OCI-M1 (cell line): ENCODE measurements around the gene AIF1.
A peak's percentile ranks its signal among the peaks of the same experiment; 100 is the strongest.

Experiments
- DNase-seq: peaks from one replicate; lab custom pipeline; 2025; lab: John Stamatoyannopoulos, UW

AIF1 gene

DNA sequence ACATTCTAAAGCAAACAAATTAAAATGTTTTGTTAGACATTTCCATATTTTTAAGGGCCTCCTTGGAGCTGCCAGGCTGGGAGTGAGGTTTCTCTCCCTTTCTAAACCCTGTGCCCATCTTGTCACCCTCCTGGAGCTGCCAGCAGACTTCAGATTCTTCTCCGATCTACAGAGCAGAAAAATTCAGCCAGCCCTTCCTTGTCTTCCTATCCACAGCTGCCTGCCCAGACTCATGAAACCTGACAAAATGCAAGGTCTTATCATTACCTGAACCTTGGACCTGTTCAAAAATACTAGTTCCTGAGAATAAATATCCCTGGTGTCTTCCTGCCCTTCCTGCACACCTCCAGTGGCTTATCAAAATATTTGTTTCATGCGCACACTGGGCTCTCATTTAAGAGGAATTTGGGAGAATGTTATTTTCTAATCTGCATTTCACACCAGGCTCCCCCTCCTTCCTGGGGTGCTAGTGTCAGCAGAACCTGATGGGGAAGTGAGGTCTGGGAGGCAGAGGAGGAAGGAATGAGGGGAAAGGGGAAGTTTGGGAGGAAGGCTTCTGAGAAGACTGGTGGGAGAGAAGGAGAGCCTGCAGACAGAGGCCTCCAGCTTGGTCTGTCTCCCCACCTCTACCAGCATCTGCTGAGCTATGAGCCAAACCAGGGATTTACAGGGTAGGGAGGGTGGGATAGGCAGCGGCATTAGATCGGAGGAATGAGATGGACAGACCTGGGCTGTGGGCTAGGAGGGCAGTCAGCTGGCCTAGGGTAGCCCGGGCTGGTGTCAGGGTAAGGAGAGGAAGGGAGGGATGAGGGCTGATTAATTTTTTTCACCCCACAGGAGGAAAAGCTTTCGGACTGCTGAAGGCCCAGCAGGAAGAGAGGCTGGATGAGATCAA, at the start of gene AIF1:
AIF1 (plus strand) TSS at position 551 of the 895 bp plus-strand sequence; CDS start at position 647, 96 bp downstream.
- DNase-seq, result peak; percentile 71

- no peak for DNase-seq
These were observed 47.3 kb upstream of the AIF1 start for GRCh38 chr6:31567531-31568370.

- no peak for DNase-seq
These were observed 46.5 kb upstream of the AIF1 start for GRCh38 chr6:31568537-31568961.

GRCh38 chr6:31569861-31570536, 45.0 kb upstream of the AIF1 start:
- no peak for DNase-seq

GRCh38 chr6:31572041-31572911, 42.8 kb upstream of the AIF1 start, which contains the start of gene LTA:
LTA (plus strand) TSS chr6:31572289; CDS start chr6:31572743, 454 bp downstream.
- no peak for DNase-seq

DNA sequence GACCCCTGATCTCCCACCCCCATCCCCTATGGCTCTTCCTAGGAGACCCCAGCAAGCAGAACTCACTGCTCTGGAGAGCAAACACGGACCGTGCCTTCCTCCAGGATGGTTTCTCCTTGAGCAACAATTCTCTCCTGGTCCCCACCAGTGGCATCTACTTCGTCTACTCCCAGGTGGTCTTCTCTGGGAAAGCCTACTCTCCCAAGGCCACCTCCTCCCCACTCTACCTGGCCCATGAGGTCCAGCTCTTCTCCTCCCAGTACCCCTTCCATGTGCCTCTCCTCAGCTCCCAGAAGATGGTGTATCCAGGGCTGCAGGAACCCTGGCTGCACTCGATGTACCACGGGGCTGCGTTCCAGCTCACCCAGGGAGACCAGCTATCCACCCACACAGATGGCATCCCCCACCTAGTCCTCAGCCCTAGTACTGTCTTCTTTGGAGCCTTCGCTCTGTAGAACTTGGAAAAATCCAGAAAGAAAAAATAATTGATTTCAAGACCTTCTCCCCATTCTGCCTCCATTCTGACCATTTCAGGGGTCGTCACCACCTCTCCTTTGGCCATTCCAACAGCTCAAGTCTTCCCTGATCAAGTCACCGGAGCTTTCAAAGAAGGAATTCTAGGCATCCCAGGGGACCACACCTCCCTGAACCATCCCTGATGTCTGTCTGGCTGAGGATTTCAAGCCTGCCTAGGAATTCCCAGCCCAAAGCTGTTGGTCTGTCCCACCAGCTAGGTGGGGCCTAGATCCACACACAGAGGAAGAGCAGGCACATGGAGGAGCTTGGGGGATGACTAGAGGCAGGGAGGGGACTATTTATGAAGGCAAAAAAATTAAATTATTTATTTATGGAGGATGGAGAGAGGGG, 41.6 kb upstream of the AIF1 start:
- no peak for DNase-seq

DNA sequence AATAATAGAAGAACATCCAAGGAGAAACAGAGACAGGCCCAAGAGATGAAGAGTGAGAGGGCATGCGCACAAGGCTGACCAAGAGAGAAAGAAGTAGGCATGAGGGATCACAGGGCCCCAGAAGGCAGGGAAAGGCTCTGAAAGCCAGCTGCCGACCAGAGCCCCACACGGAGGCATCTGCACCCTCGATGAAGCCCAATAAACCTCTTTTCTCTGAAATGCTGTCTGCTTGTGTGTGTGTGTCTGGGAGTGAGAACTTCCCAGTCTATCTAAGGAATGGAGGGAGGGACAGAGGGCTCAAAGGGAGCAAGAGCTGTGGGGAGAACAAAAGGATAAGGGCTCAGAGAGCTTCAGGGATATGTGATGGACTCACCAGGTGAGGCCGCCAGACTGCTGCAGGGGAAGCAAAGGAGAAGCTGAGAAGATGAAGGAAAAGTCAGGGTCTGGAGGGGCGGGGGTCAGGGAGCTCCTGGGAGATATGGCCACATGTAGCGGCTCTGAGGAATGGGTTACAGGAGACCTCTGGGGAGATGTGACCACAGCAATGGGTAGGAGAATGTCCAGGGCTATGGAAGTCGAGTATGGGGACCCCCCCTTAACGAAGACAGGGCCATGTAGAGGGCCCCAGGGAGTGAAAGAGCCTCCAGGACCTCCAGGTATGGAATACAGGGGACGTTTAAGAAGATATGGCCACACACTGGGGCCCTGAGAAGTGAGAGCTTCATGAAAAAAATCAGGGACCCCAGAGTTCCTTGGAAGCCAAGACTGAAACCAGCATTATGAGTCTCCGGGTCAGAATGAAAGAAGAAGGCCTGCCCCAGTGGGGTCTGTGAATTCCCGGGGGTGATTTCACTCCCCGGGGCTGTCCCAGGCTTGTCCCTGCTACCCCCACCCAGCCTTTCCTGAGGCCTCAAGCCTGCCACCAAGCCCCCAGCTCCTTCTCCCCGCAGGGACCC, 40.6 kb upstream of the AIF1 start:
- DNase-seq, result no peak

GRCh38 chr6:31575335-31575901, 39.6 kb upstream of the AIF1 start, which contains the start of gene TNF:
TNF (plus strand) TSS chr6:31575565; CDS start chr6:31575742, 177 bp downstream.
- DNase-seq, result no peak

DNA sequence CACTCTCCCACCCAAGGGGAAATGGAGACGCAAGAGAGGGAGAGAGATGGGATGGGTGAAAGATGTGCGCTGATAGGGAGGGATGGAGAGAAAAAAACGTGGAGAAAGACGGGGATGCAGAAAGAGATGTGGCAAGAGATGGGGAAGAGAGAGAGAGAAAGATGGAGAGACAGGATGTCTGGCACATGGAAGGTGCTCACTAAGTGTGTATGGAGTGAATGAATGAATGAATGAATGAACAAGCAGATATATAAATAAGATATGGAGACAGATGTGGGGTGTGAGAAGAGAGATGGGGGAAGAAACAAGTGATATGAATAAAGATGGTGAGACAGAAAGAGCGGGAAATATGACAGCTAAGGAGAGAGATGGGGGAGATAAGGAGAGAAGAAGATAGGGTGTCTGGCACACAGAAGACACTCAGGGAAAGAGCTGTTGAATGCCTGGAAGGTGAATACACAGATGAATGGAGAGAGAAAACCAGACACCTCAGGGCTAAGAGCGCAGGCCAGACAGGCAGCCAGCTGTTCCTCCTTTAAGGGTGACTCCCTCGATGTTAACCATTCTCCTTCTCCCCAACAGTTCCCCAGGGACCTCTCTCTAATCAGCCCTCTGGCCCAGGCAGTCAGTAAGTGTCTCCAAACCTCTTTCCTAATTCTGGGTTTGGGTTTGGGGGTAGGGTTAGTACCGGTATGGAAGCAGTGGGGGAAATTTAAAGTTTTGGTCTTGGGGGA, 38.9 kb upstream of the AIF1 start:
- no peak for DNase-seq

DNA sequence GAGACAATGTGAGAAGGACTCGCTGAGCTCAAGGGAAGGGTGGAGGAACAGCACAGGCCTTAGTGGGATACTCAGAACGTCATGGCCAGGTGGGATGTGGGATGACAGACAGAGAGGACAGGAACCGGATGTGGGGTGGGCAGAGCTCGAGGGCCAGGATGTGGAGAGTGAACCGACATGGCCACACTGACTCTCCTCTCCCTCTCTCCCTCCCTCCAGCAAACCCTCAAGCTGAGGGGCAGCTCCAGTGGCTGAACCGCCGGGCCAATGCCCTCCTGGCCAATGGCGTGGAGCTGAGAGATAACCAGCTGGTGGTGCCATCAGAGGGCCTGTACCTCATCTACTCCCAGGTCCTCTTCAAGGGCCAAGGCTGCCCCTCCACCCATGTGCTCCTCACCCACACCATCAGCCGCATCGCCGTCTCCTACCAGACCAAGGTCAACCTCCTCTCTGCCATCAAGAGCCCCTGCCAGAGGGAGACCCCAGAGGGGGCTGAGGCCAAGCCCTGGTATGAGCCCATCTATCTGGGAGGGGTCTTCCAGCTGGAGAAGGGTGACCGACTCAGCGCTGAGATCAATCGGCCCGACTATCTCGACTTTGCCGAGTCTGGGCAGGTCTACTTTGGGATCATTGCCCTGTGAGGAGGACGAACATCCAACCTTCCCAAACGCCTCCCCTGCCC, 38.0 kb upstream of the AIF1 start:
- no peak for DNase-seq

DNA sequence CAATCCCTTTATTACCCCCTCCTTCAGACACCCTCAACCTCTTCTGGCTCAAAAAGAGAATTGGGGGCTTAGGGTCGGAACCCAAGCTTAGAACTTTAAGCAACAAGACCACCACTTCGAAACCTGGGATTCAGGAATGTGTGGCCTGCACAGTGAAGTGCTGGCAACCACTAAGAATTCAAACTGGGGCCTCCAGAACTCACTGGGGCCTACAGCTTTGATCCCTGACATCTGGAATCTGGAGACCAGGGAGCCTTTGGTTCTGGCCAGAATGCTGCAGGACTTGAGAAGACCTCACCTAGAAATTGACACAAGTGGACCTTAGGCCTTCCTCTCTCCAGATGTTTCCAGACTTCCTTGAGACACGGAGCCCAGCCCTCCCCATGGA, 37.5 kb upstream of the AIF1 start:
- no peak for DNase-seq

- DNase-seq, result no peak
These were observed 36.6 kb upstream of the AIF1 start for GRCh38 chr6:31578184-31579118.

DNA sequence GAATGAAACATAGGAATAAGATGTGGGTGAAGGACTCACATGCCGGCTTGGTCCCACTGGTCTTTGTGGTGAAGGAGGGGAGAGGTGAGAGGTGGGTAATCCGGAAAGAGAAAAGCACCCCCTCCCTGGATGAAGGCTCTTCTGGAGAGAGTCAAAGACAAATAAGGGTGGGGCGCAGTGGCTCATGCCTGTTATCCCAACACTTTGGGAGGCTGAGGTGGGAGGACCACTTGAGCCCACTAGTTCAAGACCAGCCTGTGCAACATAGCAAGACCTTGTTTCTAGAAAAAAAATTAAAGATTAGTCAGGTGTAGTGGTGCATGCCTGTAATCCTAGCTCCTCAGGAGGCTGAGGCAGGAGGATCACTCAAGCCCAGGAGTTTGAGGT, 35.9 kb upstream of the AIF1 start:
- no peak for DNase-seq

- no peak for DNase-seq
These were observed 35.2 kb upstream of the AIF1 start for GRCh38 chr6:31579546-31580437.

GRCh38 chr6:31580438-31580740, 34.6 kb upstream of the AIF1 start:
- no peak for DNase-seq
